RWPE2 (cell line): ENCODE results near the gene HMGN4.

Experiments
- ATAC-seq: fragments of 200-7000 bp; cut with Tn5 transposase; 3 replicates; pipeline ENCODE4 v1.9.1; 2021; ENCODE audit warnings: low read depth
- DNase-seq: peaks from one replicate; pipeline ENCODE4 v3.0.0-alpha.2; 2020; ENCODE audit warnings: low spot score
- H3K27ac ChIP-seq: fragments of 450-650 bp; 2 replicates; pipeline ENCODE4 v1.5.1; 2017; ENCODE audit warnings: mild to moderate bottlenecking; ENCODE audit not compliant: poor library complexity, severe bottlenecking
- H3K27me3 ChIP-seq: fragments of 250-450 bp; sonication (Bioruptor Pico); 2 replicates; pipeline ENCODE4 v1.5.1; 2021; ENCODE audit warnings: mild to moderate bottlenecking, moderate library complexity; ENCODE audit not compliant: insufficient read depth, poor library complexity, severe bottlenecking
- H3K36me3 ChIP-seq: fragments of 250-450 bp; sonication (Bioruptor Pico); 2 replicates; pipeline ENCODE4 v1.5.1; 2020; ENCODE audit warnings: low read depth, mild to moderate bottlenecking, moderate library complexity
- H3K4me1 ChIP-seq: fragments of 250-450 bp; sonication (Bioruptor Pico); 2 replicates; pipeline ENCODE4 v1.5.1; 2021; ENCODE audit warnings: mild to moderate bottlenecking, moderate library complexity; ENCODE audit not compliant: insufficient read depth, poor library complexity, severe bottlenecking
- H3K4me3 ChIP-seq: fragments of 250-450 bp; sonication (Bioruptor Pico); 2 replicates; pipeline ENCODE4 v1.5.1; 2021; ENCODE audit warnings: mild to moderate bottlenecking, moderate library complexity; ENCODE audit not compliant: severe bottlenecking
- H3K9me3 ChIP-seq: fragments of 250-450 bp; sonication (Bioruptor Pico); 2 replicates; pipeline ENCODE4 v1.5.1; 2021; ENCODE audit warnings: mild to moderate bottlenecking, moderate library complexity; ENCODE audit not compliant: severe bottlenecking
- TF ChIP-seq, protein P1 (sequence below): fragments of 450-650 bp; IDR thresholded peaks from one replicate; pipeline ENCODE4 v1.5.1; 2017; ENCODE audit warnings: mild to moderate bottlenecking, moderate library complexity; ENCODE audit not compliant: poor library complexity, severe bottlenecking

HMGN4 gene

GRCh38 chr6:26553635-26554446 lies 15.7 kb downstream of the HMGN4 start:
- peak; percentile 80 for DNase-seq
- peak; percentile 70 for ATAC-seq
- Histone ChIP-seq H3K4me1 (no peaks in the 10 kb centered on the region), H3K36me3 (no peaks in the 10 kb centered on the region), H3K27ac (peak overlapping the region; percentile 31), H3K27me3 (no peaks in the 10 kb centered on the region), H3K9me3 (no peaks in the 10 kb centered on the region), H3K4me3 (peak overlapping the region; percentile 35)
- TF ChIP-seq, protein P1, sequence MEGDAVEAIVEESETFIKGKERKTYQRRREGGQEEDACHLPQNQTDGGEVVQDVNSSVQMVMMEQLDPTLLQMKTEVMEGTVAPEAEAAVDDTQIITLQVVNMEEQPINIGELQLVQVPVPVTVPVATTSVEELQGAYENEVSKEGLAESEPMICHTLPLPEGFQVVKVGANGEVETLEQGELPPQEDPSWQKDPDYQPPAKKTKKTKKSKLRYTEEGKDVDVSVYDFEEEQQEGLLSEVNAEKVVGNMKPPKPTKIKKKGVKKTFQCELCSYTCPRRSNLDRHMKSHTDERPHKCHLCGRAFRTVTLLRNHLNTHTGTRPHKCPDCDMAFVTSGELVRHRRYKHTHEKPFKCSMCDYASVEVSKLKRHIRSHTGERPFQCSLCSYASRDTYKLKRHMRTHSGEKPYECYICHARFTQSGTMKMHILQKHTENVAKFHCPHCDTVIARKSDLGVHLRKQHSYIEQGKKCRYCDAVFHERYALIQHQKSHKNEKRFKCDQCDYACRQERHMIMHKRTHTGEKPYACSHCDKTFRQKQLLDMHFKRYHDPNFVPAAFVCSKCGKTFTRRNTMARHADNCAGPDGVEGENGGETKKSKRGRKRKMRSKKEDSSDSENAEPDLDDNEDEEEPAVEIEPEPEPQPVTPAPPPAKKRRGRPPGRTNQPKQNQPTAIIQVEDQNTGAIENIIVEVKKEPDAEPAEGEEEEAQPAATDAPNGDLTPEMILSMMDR, result no peak

DNA sequence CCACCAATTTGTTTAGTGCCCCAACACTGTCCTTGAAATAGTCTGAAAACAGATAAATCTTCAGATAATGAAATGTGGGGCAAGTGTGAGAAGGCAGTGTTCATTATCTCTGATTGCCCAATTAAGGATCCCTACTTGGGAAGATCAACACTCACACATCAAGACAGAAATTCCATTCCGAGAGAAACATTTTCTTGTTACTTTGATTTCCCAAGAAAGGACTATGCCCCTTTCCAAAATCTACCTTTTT lies 16.2 kb downstream of the HMGN4 start:
- H3K4me1 ChIP-seq, result no peaks in the 10 kb centered on the region
- TF ChIP-seq, protein P1, result no peak
- H3K27me3 ChIP-seq, result no peaks in the 10 kb centered on the region
- peak overlapping the region; percentile 31 for H3K27ac ChIP-seq
- DNase-seq (no peak), ATAC-seq (no peak)
- H3K9me3 ChIP-seq, result no peaks in the 10 kb centered on the region
- H3K36me3 ChIP-seq, result no peaks in the 10 kb centered on the region
- H3K4me3 ChIP-seq, result peak overlapping the region; percentile 35

GRCh38 chr6:26554697-26555504 lies 16.7 kb downstream of the HMGN4 start:
- DNase-seq, result no peak
- TF ChIP-seq, protein P1, result no peak
- H3K4me1 ChIP-seq, result no peaks in the 10 kb centered on the region
- peak; percentile 6; the same call in 1 of the 3 replicates for ATAC-seq
- peak overlapping the region; percentile 35 for H3K4me3 ChIP-seq
- H3K36me3 ChIP-seq, result no peaks in the 10 kb centered on the region
- H3K27me3 ChIP-seq, result no peaks in the 10 kb centered on the region
- H3K27ac ChIP-seq, result peak overlapping the region; percentile 31
- H3K9me3 ChIP-seq, result no peaks in the 10 kb centered on the region

DNA sequence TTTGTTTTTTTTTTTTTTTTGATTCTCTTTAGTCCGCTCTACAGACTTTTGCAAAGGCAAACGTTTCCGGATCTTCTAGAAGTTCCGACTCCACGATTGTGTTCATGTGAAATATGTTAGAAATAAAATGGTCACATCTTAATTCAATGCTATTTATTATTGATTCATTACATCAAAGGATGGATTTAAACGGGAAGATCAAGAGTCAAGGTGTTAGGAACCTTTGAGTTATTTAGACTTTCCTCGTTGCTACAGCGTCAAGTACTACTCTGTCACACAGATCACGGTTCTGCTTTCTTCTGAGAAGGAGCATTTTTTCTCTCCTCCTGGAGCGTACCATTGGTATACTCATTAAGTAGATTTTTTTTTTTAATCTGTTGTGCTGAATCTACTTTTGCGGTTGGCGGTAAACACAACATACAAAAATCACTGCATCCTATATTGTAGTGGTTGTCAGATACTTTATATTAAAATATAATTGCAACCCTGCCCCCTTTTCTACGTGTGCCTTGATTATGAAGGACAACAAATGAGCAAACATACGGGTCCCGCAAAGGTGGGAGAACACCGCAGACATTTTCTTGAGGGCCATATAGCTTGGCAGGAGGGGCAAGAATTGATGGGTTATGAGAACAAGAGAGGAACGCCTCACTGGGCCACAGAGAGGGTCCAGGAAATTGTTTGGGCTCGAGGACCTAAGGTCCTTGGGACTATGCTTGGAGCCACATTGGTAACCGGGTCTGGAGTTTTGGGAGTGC lies 17.5 kb downstream of the HMGN4 start:
- DNase-seq (no peak), ATAC-seq (no peak)
- Histone ChIP-seq H3K27ac (no peak overlapping the region), H3K27me3 (no peaks in the 10 kb centered on the region), H3K36me3 (no peaks in the 10 kb centered on the region), H3K4me3 (no peak overlapping the region), H3K9me3 (no peaks in the 10 kb centered on the region), H3K4me1 (no peaks in the 10 kb centered on the region)
- TF ChIP-seq, protein P1, result no peak
